Hepatic stellate cell (primary cell): ENCODE measurements around the gene PRPF4.
"Not testable (repeated sequence)": the region's sequence is repeated elsewhere in the genome, so short reads cannot be mapped to it uniquely, and the experiment has no call there.

ENCODE experiments used
- DNase-seq: peaks from one replicate; pipeline ENCODE4 v3.0.0; 2011; ENCODE audit warnings: low spot score

Gene PRPF4

DNA sequence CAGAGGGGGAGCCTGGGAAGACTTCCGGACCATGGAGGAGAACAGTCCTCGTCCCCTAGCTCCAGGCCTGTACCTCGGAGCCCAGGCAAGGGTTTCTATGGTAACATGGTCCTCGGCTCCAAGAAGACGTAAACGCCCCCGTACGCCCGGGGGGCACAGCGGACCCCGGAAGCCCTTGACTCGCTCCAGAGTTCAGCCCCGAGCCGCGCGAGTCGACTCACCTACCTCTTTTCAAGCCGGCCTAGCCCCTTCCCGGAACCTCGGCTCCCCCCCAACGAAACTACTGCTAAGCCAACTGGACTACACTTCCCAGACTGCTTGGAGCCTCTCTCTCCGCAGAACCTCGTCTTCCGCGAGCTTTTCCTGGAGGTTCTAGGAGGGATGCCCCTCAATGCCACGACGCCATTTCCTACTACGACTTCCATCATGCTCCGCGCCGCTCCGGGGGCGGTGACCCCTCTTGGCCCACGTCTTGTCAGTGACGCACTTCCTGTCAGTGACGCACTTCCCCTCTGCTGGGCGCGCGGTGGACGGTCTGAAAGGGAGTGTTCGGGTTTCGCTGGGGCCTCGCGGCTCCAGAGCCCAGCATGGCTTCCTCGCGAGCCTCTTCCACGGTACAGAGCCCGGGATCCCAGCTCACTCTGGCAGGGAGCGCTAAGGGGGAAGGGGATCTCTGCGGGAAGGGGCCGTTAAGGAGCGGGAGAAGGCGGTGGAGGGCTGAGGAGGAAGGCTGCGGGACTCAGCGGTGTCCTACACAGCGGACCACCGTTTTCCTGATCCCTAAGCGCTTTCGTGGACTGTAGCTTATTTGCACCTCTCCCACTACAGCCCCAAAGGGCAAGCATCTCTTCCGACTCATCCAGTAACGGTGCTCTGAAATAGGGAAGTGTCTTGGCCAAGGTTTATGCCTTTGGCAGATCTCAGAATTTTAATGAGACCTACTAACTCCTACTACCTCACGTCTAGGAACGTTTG is at the start of gene PRPF4, which contains the start of gene CDC26:
TSS of gene PRPF4 (plus strand) at position 502 of the 975 bp plus-strand sequence. CDS start at position 588, 86 bp downstream.
TSS of gene CDC26 (minus strand) at position 416 of the 975 bp plus-strand sequence. CDS start 3,065 bp downstream, outside the sequence.
- DNase-seq: peak; percentile 95

DNA sequence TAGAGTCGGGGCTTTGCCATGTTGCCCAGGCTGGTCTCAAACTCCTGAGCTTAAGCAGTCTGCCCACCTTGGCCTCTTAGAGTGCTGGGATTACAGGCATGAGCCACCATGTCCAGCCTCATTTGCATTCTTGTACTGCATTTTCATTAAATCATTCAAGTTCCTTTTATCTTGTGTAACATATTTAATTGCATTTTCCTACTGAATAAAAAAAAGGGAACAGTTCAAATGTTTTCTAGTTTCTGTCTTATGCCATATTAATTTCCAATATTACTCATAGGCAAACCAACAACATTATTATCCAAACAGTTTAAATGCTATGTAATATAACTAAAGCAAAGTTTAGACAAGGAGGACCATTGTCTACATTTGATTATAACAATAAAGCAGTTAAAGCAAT is 48.0 kb upstream of the PRPF4 start:
- DNase-seq: no peak

GRCh38 chr9:113228130-113228665 is 47.3 kb upstream of the PRPF4 start:
- no peak for DNase-seq

- no peak for DNase-seq
Observed at GRCh38 chr9:113231701-113232100, 43.8 kb upstream of the PRPF4 start.

- DNase-seq: not testable (repeated sequence)
Observed at GRCh38 chr9:113235701-113236255, 39.7 kb upstream of the PRPF4 start.

- no peak for DNase-seq
Observed at GRCh38 chr9:113237026-113237425, 38.4 kb upstream of the PRPF4 start.

GRCh38 chr9:113238202-113238858 is 37.1 kb upstream of the PRPF4 start:
- DNase-seq: no peak

DNA sequence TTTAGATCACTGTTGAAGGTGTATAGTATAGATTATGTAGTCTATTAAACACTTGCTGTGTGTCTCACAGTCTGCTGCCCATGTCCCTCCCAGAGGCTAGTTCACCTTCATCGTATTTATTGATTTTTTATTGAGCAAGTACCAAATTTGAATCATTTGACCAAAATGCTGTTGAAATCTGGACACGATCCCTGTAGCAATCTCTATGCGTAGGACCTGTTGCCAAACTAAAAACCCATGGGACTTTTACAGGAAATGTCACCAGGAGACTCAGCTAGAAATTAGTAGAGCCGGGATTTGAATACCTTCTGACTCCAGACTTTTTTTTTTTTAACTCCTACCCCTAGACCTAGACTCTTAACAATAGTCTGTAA is 36.6 kb upstream of the PRPF4 start:
- no peak for DNase-seq

DNA sequence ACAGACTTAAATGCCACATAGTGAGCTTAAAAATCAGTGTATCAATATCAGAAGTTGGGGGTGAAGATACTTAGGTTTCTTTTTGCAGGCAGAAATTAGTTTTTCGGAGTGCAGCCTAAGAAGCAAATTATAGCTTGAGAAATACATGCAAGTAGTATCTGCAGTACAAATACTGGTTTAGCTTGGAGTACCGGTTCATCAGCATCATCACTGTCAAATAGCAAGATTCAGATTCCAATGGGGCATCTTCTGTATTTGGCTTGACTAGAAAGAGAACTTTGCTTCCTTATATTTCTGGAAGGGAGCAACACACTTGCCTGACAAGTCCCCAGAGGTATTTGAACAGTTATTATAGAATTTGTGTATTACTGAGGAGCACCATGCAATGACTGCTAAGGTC is 34.3 kb upstream of the PRPF4 start:
- DNase-seq: no peak

GRCh38 chr9:113244556-113244955 is 30.9 kb upstream of the PRPF4 start:
- DNase-seq: no peak

GRCh38 chr9:113245894-113246293 is 29.6 kb upstream of the PRPF4 start:
- no peak for DNase-seq

- no peak for DNase-seq
Observed at GRCh38 chr9:113246928-113247327, 28.5 kb upstream of the PRPF4 start.

GRCh38 chr9:113247640-113248039 is 27.8 kb upstream of the PRPF4 start:
- DNase-seq: no peak

DNA sequence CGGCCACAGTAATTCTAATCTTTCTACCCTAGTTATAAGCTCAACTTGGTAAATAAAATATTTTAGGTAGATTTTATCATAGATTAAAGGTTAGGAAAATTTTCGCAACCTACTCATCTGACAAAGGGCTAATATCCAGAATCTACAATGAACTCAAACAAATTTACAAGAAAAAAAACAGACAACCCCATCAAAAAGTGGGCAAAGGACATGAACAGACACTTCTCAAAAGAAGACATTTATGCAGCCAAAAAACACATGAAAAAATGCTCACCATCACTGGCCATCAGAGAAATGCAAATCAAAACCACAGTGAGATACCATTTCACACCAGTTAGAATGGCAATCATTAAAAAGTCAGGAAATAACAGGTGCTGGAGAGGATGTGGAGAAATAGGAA is 25.8 kb upstream of the PRPF4 start:
- not testable (repeated sequence) for DNase-seq

GRCh38 chr9:113250807-113251206 is 24.7 kb upstream of the PRPF4 start:
- DNase-seq: no peak

DNA sequence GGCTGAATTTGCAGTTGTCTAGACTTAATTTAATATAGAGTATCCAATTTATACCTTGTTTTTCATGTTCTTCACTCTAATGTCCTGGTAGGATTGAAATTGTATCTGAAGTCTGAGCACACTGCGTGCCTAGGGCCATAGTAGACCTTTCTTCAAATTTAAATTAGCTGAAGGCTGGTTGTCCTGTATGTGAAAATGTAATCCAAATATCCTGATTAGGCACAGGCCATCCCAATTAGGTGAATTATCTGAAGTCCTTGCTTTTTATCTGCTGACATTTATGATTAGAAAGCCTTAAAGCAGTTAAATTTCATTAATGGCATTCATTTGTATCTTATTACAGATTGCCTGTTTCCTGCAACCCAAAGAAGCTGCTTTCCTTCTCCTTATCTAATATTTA is 20.5 kb upstream of the PRPF4 start:
- DNase-seq: no peak

DNA sequence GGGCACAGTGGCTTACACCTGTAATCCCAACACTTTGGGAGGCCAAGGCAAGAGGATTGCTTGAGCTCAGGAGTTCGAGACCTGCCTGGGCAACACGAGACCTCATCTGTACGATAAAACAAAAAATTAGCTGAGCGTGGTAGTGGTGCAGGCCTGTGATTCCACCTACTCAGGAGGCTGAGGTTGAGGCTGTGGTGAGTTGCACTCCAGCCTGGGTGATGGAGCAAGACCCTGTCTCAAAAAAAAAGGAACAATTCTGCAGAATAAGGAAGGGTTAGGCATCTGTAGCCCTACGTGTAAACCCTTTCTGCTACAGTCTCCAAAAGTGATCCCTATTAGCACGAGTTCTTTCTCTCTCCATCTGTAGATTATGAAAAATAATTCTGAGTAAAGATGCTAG is 20.0 kb upstream of the PRPF4 start:
- DNase-seq: no peak

GRCh38 chr9:113257863-113258262 is 17.6 kb upstream of the PRPF4 start:
- no peak for DNase-seq

- no peak for DNase-seq
Observed at GRCh38 chr9:113258282-113258681, 17.2 kb upstream of the PRPF4 start.

GRCh38 chr9:113261917-113262671 is 13.4 kb upstream of the PRPF4 start:
- no peak for DNase-seq

- no peak for DNase-seq
Observed at GRCh38 chr9:113266174-113266573, 9.3 kb upstream of the PRPF4 start.
